Keratinocyte (primary cell): Measurements from ENCODE around the gene TLR9.

Experiments
- CTCF ChIP-seq, 3 experiments: IDR thresholded peaks in 1 of 3; conservative IDR thresholded peaks in 1 of 3; optimal IDR thresholded peaks in 1 of 3; 2 replicates in 2 of 3; 3 replicates in 1 of 3; pipeline versions ENCODE3 to v1.5.1; 2011; ENCODE audit warnings: low read length in 3 of 3, mild to moderate bottlenecking in 3 of 3, moderate library complexity in 2 of 3, control low read depth in 1 of 3, inconsistent platforms in 1 of 3; ENCODE audit not compliant: insufficient read depth in 2 of 3; ENCODE audit errors: extremely low read depth in 1 of 3
- EZH2 ChIP-seq: IDR thresholded peaks from one replicate; pipeline ENCODE4 v1.6.1; 2012; ENCODE audit warnings: inconsistent platforms, mild to moderate bottlenecking, low read length, moderate library complexity

- TF ChIP-seq CTCF (optimal IDR thresholded peaks at IDR 0.05 in 1 of 3, IDR thresholded peaks at IDR 0.05 in 1 of 3, conservative IDR thresholded peaks at IDR 0.05 in 1 of 3; ENCODE audit: extremely low read depth in 1 of 3, insufficient read depth in 2 of 3, low read length in 3 of 3) (no peak), EZH2 (no peak)
Measured at GRCh38 chr3:52177701-52178042, 47.8 kb downstream of the TLR9 start.
